A673 (cell line): Measurements from ENCODE around the gene C3orf38. TPM values are rescaled to one million over a fixed set of nuclear protein-coding genes. Genes with fewer than 3 reads are reported as not detected.

Experiments used
- BruUV-seq: library from RNA; stranded (reverse); fragments of 400-500 nt; replicated peaks from 2 replicates; lab custom pipeline; 2021; lab: Mats Ljungman, UMichigan
- CTCF ChIA-PET: fragments of 300-600 bp; sonication (Branson Sonifier 250); formaldehyde crosslinking; loops from one replicate; lab custom pipeline; 2022; ENCODE audit warnings: antibody characterized with exemption; lab: Charles Lee
- POLR2A ChIA-PET: fragments of 300-600 bp; sonication (Branson Sonifier 250); formaldehyde crosslinking; loops from one replicate; lab custom pipeline; 2022; ENCODE audit warnings: antibody characterized with exemption; ENCODE audit not compliant: low non-redundant PET; lab: Charles Lee
- DNase-seq: peaks from one replicate; pipeline ENCODE4 v3.0.0-alpha.2; 2015; ENCODE audit warnings: low spot score
- H3K27ac ChIP-seq: fragments of 200-600 bp; sonication (generic); 2 replicates; pipeline ENCODE4 v1.5.1; 2016; ENCODE audit warnings: mixed run types, low read depth, mild to moderate bottlenecking, mixed read lengths, antibody characterized with exemption, low read length; ENCODE audit not compliant: poor library complexity, severe bottlenecking
- H3K27me3 ChIP-seq: fragments of 200-600 bp; sonication (generic); replicated peaks from 2 replicates; pipeline ENCODE4 v1.6.1; 2017; ENCODE audit warnings: mixed run types, low read depth, mild to moderate bottlenecking, mixed read lengths, antibody characterized with exemption, low read length; ENCODE audit not compliant: insufficient read depth, poor library complexity
- H3K36me3 ChIP-seq: fragments of 200-600 bp; sonication (generic); 2 replicates; pipeline ENCODE4 v1.6.1; 2016; ENCODE audit warnings: mixed run types, mild to moderate bottlenecking, mixed read lengths, antibody characterized with exemption, low read length; ENCODE audit not compliant: insufficient read depth, poor library complexity, severe bottlenecking
- H3K4me1 ChIP-seq: fragments of 200-600 bp; sonication (generic); 2 replicates; pipeline ENCODE4 v1.6.1; 2017; ENCODE audit warnings: mixed run types, mild to moderate bottlenecking, mixed read lengths, antibody characterized with exemption, low read length; ENCODE audit not compliant: insufficient read depth, poor library complexity, severe bottlenecking
- H3K4me3 ChIP-seq: fragments of 200-600 bp; sonication (generic); 2 replicates; pipeline ENCODE4 v1.5.1; 2016; ENCODE audit warnings: low read depth, mixed run types, mild to moderate bottlenecking, mixed read lengths, low read length; ENCODE audit not compliant: poor library complexity, severe bottlenecking
- H3K9me3 ChIP-seq: fragments of 200-600 bp; sonication (generic); 2 replicates; pipeline ENCODE4 v1.6.1; 2016; ENCODE audit warnings: mixed run types, low read depth, mild to moderate bottlenecking, mixed read lengths, antibody characterized with exemption, low read length; ENCODE audit not compliant: poor library complexity, severe bottlenecking
- EZH2 ChIP-seq: fragments of 200-600 bp; sonication (generic); IDR thresholded peaks from 2 replicates; pipeline ENCODE4 v1.6.1; 2017; ENCODE audit warnings: borderline replicate concordance, low read depth, mild to moderate bottlenecking, mixed read lengths, antibody characterized with exemption, low read length; ENCODE audit not compliant: poor library complexity, severe bottlenecking
- intact Hi-C: fragments of 100-400 bp; cut with micrococcal nuclease; formaldehyde crosslinking; loops from one replicate; pipeline ENCODE4 v1.10.0; 2022; ENCODE audit not compliant: unreplicated experiment
- total RNA-seq: library from RNA; stranded (reverse); gene quantifications from 2 replicates; pipeline ENCODE4 v1.2.3, GENCODE V29; 2021
- TF ChIP-seq, protein P1 (sequence below): fragments of 300-800, 200-600 bp; sonication (generic); conservative IDR thresholded peaks from 2 replicates; pipeline ENCODE4 v1.5.1; 2017; ENCODE audit warnings: low read depth, mild to moderate bottlenecking, antibody characterized with exemption, low read length, moderate library complexity, mixed read lengths

The C3orf38 gene
- total RNA-seq, 1 experiment from 2014 or later, result 36.4 TPM

DNA sequence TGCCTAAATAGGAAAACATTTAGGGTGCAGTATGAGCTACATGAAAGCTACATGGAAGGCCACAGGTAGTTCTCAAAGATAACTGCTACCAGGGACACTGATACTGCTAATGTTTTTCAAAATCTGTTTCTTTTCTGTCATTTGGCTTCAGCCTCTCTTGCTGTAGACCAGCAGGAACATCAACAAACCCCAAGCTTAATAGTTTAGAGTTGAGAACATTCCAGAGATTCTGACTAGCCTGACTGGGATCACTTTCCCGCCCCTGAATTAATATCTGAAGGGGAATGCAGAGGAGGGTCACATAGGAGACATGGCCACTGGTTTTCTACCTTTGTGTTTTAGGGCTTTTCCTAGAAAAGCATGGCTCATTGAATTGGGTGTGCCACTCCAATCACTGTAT, 16.9 kb upstream of the C3orf38 start:
- POLR2A ChIA-PET, result interaction anchor here (0.6 kb wide), 1 partner anchor 863 kb away, joined by 3 read pairs; no protein-coding TSS in a partner anchor

DNA sequence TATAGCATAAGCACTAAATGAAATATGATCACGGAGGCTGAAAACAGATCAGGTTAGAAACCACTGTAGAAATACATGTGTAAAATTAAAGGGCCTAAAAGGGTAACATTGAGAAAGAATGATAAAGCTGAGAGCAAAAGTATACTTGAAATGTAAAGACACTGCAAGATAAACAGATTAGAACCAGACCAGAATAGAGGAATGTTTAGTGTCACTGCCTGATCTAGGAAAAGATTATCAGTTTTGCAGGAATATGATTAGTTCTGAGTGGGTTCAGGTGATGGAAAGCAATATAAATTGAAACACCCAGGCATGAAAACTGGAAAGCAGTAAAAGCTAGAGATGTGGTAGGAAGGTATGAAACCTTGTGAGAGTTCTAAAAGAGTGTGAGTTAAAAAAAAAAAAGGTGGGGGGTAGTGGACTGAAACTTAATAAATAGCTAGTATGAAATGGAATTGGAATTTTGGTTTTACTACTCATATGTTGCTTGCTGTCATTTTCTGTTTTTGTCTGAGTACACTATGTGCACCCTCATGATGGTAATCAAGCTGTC, 16.0 kb upstream of the C3orf38 start:
- TF ChIP-seq, protein P1, sequence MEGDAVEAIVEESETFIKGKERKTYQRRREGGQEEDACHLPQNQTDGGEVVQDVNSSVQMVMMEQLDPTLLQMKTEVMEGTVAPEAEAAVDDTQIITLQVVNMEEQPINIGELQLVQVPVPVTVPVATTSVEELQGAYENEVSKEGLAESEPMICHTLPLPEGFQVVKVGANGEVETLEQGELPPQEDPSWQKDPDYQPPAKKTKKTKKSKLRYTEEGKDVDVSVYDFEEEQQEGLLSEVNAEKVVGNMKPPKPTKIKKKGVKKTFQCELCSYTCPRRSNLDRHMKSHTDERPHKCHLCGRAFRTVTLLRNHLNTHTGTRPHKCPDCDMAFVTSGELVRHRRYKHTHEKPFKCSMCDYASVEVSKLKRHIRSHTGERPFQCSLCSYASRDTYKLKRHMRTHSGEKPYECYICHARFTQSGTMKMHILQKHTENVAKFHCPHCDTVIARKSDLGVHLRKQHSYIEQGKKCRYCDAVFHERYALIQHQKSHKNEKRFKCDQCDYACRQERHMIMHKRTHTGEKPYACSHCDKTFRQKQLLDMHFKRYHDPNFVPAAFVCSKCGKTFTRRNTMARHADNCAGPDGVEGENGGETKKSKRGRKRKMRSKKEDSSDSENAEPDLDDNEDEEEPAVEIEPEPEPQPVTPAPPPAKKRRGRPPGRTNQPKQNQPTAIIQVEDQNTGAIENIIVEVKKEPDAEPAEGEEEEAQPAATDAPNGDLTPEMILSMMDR, result no peak
- no peak for TF ChIP-seq EZH2
- CTCF ChIA-PET, result no interaction called here
- no TSS peak for BruUV-seq
- H3K4me3 ChIP-seq, result no peak overlapping the region
- no peak for DNase-seq
- no peak overlapping the region for H3K27ac ChIP-seq
- POLR2A ChIA-PET, result no interaction called here
- intact Hi-C loops, result no loop called here
- peaks cover 57% of the 10 kb centered on the region for H3K36me3 ChIP-seq
- H3K4me1 ChIP-seq, result peaks cover 23% of the 10 kb centered on the region
- no peaks in the 10 kb centered on the region for H3K27me3 ChIP-seq
- no peaks in the 10 kb centered on the region for H3K9me3 ChIP-seq

More for the DNA sequence above, 16.9 kb upstream of the C3orf38 start:
- Histone ChIP-seq H3K9me3 (no peaks in the 10 kb centered on the region), H3K4me1 (peaks cover 17% of the 10 kb centered on the region), H3K4me3 (no peak overlapping the region), H3K27ac (no peak overlapping the region), H3K36me3 (peaks cover 53% of the 10 kb centered on the region), H3K27me3 (no peaks in the 10 kb centered on the region)
- BruUV-seq, result no TSS peak
- CTCF ChIA-PET, result no interaction called here
- no peak for DNase-seq
- no peak for TF ChIP-seq EZH2
- TF ChIP-seq, protein P1, result no peak
- intact Hi-C loops, result no loop called here

DNA sequence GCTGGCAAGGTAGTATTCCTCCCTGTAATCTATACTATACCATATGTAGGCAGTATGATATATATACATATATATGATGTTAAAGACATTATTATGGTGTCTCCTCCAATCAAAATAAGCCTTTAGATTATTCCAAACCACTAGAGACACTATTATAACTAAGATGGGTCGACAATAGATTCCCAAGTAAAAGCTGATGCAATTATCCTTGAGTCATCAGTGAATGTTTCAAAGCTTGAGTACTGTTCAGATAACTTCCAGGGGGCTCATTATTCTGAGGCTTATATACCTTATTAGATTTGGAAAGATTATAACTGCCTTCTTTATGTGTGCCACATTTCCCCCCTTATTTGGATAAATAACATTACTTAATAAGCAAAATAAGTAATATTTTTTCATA, 11.9 kb upstream of the C3orf38 start:
- TF ChIP-seq EZH2, result no peak
- TF ChIP-seq, protein P1, result no peak
- intact Hi-C loops, result loop anchor here (5.0 kb wide), 1 partner anchor 86 kb away; no protein-coding TSS in a partner anchor
- POLR2A ChIA-PET, result no interaction called here
- H3K4me1 ChIP-seq, result peaks cover 33% of the 10 kb centered on the region
- no peaks in the 10 kb centered on the region for H3K9me3 ChIP-seq
- H3K27ac ChIP-seq, result peak overlapping the region; percentile 35
- BruUV-seq, result no TSS peak
- peak; percentile 68 for DNase-seq
- H3K27me3 ChIP-seq, result no peaks in the 10 kb centered on the region
- CTCF ChIA-PET, result no interaction called here
- peaks cover 47% of the 10 kb centered on the region for H3K36me3 ChIP-seq
- H3K4me3 ChIP-seq, result no peak overlapping the region
